Mucosa of rectum (tissue), 2 donors: Measurements from ENCODE around the gene KCNE4.
A peak's percentile ranks its signal among the peaks of the same experiment; 100 is the strongest.

Experiments used
- H3K27ac ChIP-seq, 2 donors: one replicate each; pipeline ENCODE4 v1.7.0; 2013; ENCODE audit warnings: inconsistent platforms in 2 of 2, low read depth in 2 of 2, low read length in 2 of 2
- H3K27me3 ChIP-seq, 2 donors: one replicate each; pipeline ENCODE4 v1.7.0; 2013; ENCODE audit warnings: low read length in 2 of 2; ENCODE audit not compliant: control insufficient read depth in 2 of 2, insufficient read depth in 2 of 2
- H3K36me3 ChIP-seq, 2 donors: one replicate each; pipeline ENCODE4 v1.7.0; 2013; ENCODE audit warnings: low read length in 2 of 2; ENCODE audit not compliant: control insufficient read depth in 2 of 2, insufficient read depth in 2 of 2
- H3K4me1 ChIP-seq, 2 donors: one replicate each; pipeline ENCODE4 v1.7.0; 2013; ENCODE audit warnings: low read length in 2 of 2, mild to moderate bottlenecking in 1 of 2; ENCODE audit not compliant: control insufficient read depth in 2 of 2, insufficient read depth in 2 of 2
- H3K4me3 ChIP-seq, 2 donors: one replicate each; pipeline ENCODE4 v1.7.0; 2013; ENCODE audit warnings: low read length in 2 of 2
- H3K9ac ChIP-seq, 2 donors: one replicate each; pipeline ENCODE4 v1.7.0; 2013; ENCODE audit warnings: low read length in 2 of 2, low read depth in 1 of 2, mild to moderate bottlenecking in 1 of 2
- H3K9me3 ChIP-seq, 2 donors: one replicate each; pipeline ENCODE4 v1.7.0; 2013; ENCODE audit warnings: low read length in 2 of 2; ENCODE audit not compliant: control insufficient read depth in 2 of 2
- donor health status: healthy.
- donor health status: Normal muscosa, but diverticular disease.

Gene KCNE4

DNA sequence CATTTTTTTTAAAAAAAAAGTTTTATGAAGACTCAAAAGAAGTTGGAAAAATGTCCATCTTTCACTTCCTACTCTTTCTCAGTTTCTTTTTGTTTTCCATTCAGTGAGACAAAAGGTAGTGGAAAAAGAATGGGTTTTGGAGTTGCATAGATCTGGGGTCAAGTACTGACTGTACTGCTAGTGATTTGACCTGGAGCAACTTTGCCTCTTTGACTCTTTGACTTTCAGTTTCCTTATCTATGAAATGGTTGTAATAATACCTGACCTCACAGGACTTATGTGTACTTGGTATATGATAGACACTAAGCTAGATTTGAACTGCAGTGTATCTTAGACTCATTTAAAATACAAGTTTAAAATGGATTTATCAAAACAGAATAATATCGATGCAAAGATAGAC is 3.5 kb upstream of the KCNE4 start:
- H3K4me3 ChIP-seq = no peak overlapping the region
- H3K4me1 ChIP-seq = peaks cover 0 to 6% of the 10 kb centered on the region in 2 donors
- no peaks in the 10 kb centered on the region for H3K36me3 ChIP-seq
- no peak overlapping the region for H3K9ac ChIP-seq
- no peak overlapping the region for H3K27ac ChIP-seq
- no peaks in the 10 kb centered on the region for H3K9me3 ChIP-seq
- H3K27me3 ChIP-seq = no peaks in the 10 kb centered on the region

DNA sequence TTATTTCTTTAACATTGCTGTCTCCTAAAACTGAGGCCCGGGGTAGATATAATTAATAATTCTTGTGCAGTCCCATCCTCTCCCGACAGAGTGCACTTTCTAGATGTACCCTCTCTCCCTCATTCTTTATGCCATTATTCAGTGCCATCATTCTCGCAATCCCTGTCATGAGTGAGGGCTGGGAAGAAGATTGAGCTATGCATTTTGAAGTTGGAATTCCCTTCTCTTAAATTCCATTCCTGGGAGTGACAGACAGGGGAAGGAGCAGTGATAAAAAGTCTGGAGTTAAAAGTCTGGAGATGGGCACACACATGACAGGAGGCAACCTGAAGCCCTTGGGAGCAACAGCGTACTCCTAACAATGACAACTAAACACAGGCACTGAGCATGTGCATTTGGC is 2.6 kb upstream of the KCNE4 start:
- Histone ChIP-seq H3K36me3 (no peaks in the 10 kb centered on the region), H3K9me3 (no peaks in the 10 kb centered on the region), H3K4me3 (no peak overlapping the region), H3K27ac (no peak overlapping the region), H3K9ac (no peak overlapping the region), H3K4me1 (peaks cover 0 to 6% of the 10 kb centered on the region in 2 donors), H3K27me3 (no peaks in the 10 kb centered on the region)

- Histone ChIP-seq H3K9ac (no peak overlapping the region), H3K9me3 (no peaks in the 10 kb centered on the region), H3K36me3 (no peaks in the 10 kb centered on the region), H3K4me1 (peaks cover 0 to 6% of the 10 kb centered on the region in 2 donors), H3K4me3 (no peak overlapping the region), H3K27ac (no peak overlapping the region), H3K27me3 (no peaks in the 10 kb centered on the region)
Observed at GRCh38 chr2:223050188-223050587, 1.8 kb upstream of the KCNE4 start.

DNA sequence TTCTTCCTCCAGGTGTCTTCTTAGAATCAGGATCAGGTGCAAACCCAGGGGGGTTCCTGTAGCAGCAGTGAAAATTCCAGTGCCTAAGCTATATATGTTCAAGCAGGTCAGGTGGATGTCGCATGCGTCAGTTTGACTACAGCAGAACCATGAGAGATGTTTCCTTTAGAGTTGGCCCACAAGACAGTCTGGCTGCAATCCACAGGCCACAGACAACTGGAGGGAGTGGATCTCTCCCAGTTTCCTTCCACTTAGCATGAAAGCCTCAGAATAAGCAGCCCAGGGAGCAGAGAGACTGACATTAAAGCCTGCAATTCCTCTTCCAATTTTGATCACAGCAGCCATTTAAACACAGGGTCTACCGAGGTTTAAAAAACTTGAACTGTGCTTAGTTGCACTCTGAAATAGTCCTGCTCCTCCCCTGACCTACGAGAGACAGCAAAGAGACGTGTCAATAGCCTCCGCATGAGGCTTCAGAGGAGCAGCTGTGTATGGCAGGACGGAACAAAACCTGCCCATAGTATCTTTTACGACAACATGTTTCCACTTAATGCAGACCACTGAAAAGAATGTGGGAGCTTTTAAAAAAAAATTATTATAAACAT is 988 bp upstream of the KCNE4 start:
- H3K9me3 ChIP-seq = no peaks in the 10 kb centered on the region
- peak overlapping the region in 1 of 2 donors; percentile 62 for H3K4me3 ChIP-seq
- H3K36me3 ChIP-seq = no peaks in the 10 kb centered on the region
- H3K4me1 ChIP-seq = peaks cover 0 to 6% of the 10 kb centered on the region in 2 donors
- peak overlapping the region in 1 of 2 donors; percentile 44 for H3K9ac ChIP-seq
- no peaks in the 10 kb centered on the region for H3K27me3 ChIP-seq
- peak overlapping the region in 1 of 2 donors; percentile 20 for H3K27ac ChIP-seq

GRCh38 chr2:223052548-223053483 is 826 bp downstream of the KCNE4 start:
- H3K4me1 ChIP-seq = peaks cover 0 to 6% of the 10 kb centered on the region in 2 donors
- H3K9ac ChIP-seq = peak overlapping the region in 1 of 2 donors; percentile 47
- no peaks in the 10 kb centered on the region for H3K27me3 ChIP-seq
- H3K36me3 ChIP-seq = no peaks in the 10 kb centered on the region
- H3K4me3 ChIP-seq = peak overlapping the region; percentile 4 to 64
- peak overlapping the region; percentile 61 to 71 for H3K27ac ChIP-seq
- no peaks in the 10 kb centered on the region for H3K9me3 ChIP-seq

- peak overlapping the region; percentile 4 to 64 for H3K4me3 ChIP-seq
Observed at GRCh38 chr2:223053484-223054192, 1.6 kb downstream of the KCNE4 start.

GRCh38 chr2:223054193-223054781 is 2.3 kb downstream of the KCNE4 start:
- no peaks in the 10 kb centered on the region for H3K27me3 ChIP-seq
- H3K9me3 ChIP-seq = no peaks in the 10 kb centered on the region
- H3K27ac ChIP-seq = peak overlapping the region; percentile 61 to 71
- peaks cover 0 to 6% of the 10 kb centered on the region in 2 donors for H3K4me1 ChIP-seq
- no peak overlapping the region for H3K9ac ChIP-seq
- H3K4me3 ChIP-seq = peak overlapping the region in 1 of 2 donors; percentile 64
- H3K36me3 ChIP-seq = no peaks in the 10 kb centered on the region

More at GRCh38 chr2:223053484-223054192, 1.6 kb downstream of the KCNE4 start:
- H3K4me1 ChIP-seq = peaks cover 0 to 6% of the 10 kb centered on the region in 2 donors
- H3K27me3 ChIP-seq = no peaks in the 10 kb centered on the region
- H3K9ac ChIP-seq = peak overlapping the region in 1 of 2 donors; percentile 47
- peak overlapping the region; percentile 61 to 71 for H3K27ac ChIP-seq
- no peaks in the 10 kb centered on the region for H3K36me3 ChIP-seq
- H3K9me3 ChIP-seq = no peaks in the 10 kb centered on the region

DNA sequence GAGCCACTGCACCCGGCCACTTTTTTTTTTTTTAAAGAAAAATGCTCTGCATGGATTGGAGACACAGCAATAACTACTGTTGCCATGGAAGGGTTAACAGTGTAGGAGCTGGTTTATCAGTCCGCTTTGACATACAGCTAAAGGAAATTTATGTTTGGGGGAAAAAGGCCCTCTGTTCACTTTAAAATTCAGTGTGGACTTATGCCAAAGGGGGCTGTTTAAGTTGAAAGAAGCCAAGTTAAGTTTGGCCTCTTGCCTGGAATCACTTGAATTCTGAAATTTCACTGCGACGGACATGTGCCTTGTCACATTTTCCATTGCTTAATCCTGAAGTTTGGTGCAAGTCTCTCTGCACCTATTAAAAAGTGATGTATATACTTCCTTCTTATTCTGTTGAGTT is 3.1 kb downstream of the KCNE4 start:
- Histone ChIP-seq H3K9me3 (no peaks in the 10 kb centered on the region), H3K27me3 (no peaks in the 10 kb centered on the region), H3K9ac (no peak overlapping the region), H3K4me3 (no peak overlapping the region), H3K27ac (no peak overlapping the region), H3K36me3 (no peaks in the 10 kb centered on the region), H3K4me1 (peaks cover 0 to 6% of the 10 kb centered on the region in 2 donors)

DNA sequence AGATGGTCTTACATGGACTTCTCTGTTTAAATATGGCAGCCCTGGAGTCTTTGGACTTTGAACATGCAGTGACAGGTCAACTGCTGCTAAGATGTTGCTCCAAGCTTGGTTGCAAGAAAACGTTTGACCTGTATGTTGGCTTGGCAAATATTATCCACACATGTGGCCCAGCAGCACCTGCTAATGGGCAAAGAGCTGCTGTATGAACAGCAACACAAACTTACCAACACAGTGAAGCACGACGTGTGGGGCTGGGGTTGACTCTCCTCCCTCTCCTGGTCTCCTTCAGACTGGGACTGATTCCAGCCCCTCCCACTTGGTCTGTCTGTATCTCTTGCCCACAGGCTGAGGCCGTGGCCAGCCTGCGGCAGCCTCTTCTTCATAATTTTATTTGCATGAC is 3.8 kb downstream of the KCNE4 start:
- Histone ChIP-seq H3K4me1 (peaks cover 0 to 6% of the 10 kb centered on the region in 2 donors), H3K36me3 (no peaks in the 10 kb centered on the region), H3K9ac (no peak overlapping the region), H3K27me3 (no peaks in the 10 kb centered on the region), H3K27ac (peak overlapping the region in 1 of 2 donors; percentile 32), H3K4me3 (no peak overlapping the region), H3K9me3 (no peaks in the 10 kb centered on the region)
